HS-5 (cell line): Measurements from ENCODE around the gene TSPAN10.
"Not testable (repeated sequence)": the region's sequence is repeated elsewhere in the genome, so short reads cannot be mapped to it uniquely, and the experiment has no call there.

Source experiments
- DNase-seq: peaks from one replicate; pipeline ENCODE4 v3.0.0-alpha.2; 2012; ENCODE audit warnings: low read depth

Gene TSPAN10

DNA sequence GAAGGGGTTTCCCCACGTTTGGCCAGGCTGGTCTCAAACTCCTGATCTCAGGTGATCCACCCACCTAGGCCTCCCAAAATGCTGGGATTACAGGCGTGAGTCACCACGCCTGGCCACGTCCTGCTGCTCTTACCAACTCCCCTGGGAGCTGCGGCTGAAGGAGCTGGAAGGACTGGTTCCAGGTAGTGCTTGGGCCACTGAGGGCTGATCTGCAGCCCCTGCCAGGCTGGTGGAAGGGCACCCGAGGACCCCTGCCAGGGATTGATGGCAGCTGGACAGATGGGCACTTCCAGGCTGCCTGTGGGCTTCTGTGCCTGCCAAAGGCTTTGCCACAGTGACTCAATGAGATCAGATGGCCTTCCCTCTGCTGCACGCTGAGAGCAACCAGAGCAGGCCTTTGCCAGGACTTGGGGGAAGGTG lies 27.1 kb downstream of the TSPAN10 start:
- DNase-seq, result no peak

DNA sequence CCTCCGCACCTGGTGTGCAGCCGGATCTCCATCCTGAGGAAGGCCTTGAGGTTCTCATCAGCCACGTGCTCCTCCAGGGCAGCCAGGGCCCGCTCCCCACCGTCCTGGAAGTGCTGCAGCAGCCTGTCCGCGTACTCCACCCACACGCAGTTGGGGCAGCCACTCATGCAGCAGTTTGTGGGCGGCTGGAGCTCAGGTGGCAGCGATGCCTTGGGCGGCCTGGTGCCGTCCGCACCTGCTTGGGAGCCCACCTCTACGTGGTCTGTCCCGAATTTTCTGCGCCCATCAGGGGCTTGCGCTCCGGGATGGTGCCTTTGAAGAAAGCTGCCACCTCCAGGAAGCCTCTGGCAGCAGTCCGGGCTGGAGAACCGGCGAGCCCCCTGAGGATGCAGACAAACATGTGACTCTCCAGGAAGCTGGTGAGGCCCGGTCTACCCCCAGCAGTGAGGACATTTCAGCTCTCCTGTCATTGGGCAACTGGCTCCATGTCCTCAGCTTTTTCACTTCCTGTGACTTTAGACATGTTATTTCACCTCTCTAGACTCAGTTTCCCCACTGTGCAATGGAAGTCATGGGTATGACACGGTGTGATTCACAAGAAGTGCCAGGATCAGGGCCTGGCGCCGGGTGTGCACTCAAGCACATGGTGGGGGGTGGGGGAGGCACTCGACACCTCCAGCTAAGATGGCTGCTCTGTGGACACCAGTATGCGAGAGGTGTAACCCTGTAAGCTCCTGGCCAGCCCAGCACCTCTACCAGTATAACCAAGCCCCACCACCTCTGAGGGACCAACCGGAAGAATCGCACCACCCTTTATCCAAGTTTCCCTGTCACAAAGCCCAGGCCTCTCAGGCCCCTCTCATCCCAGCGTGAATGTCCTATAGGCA lies 28.5 kb downstream of the TSPAN10 start:
- DNase-seq, result no peak

DNA sequence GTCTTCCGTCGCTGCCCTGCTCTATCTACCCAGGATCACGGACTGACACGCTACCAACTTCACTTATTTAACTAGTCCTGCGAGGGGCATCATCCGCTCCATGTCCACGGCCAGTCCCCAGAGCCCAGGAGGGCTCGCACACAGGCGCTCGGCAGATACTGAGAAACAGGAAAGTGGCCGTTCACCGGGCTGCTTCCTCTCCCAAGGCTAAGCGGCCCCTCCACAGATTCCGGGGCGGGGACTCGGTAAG lies 29.0 kb downstream of the TSPAN10 start:
- DNase-seq, result no peak

- peak; percentile 76 for DNase-seq
Observed at GRCh38 chr17:81666342-81667191, 29.6 kb downstream of the TSPAN10 start, which contains the start of the genes CCDC137 and OXLD1. Gene CCDC137 (plus strand): TSS chr17:81666737. CDS start chr17:81666767, 30 bp downstream. Gene OXLD1 (minus strand): TSS chr17:81666605. CDS start chr17:81666577, 28 bp downstream.

DNA sequence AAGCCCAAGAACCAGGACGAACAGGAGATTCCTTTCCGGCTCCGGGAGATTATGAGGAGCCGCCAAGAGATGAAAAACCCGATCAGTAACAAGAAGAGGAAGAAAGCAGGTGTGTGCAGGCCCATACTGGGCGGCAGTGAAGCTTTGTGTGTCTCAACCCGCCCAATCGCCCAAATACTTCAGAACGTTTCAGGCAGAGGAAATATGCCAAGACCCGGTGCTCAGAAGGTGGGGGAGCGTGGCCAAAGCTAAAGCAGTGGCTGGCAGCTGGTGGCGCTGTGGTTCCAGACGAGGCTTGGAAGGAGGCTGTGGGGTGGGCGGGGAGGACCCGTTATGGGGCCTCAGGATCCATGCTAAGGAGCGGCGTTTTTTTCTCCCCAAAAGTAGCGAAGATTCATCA lies 30.8 kb downstream of the TSPAN10 start:
- no peak for DNase-seq

- no peak for DNase-seq
Observed at GRCh38 chr17:81672504-81672903, 35.5 kb downstream of the TSPAN10 start.

- DNase-seq, result no peak
Observed at GRCh38 chr17:81672954-81673353, 36.0 kb downstream of the TSPAN10 start.

GRCh38 chr17:81673561-81674258 lies 36.7 kb downstream of the TSPAN10 start:
- DNase-seq, result no peak

DNA sequence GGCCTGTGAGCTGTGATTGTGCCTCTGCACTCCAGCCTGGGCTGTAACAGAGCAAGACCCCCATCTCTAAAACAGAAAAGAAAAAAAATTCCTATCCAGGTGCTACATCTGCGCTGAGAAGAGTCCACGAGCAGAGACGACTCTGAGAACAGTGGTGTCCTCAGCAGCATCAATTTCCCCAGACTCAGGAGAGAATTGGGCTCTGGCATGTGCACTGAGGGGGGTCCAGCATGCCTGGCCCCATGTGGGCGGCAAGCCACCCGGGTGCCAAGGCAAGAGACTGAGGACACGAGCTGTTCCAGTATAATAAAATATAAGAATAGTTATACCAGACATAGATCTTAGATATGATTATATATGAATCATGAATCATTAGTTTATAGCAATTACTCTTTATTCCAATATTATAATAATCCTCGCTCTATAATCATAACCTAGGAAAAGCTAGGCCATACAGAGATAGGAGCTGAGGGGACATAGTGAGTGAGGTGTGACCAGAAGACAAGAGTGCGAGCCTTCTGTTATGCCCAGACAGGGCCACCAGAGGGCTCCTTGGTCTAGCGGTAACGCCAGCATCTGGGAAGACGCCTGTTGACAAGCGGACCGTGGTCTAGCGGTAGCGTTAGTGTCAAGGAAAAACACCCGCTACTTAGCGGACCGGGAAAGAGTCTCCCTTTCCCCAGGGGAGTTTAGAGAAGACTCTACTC lies 38.7 kb downstream of the TSPAN10 start:
- not testable (repeated sequence) for DNase-seq

DNA sequence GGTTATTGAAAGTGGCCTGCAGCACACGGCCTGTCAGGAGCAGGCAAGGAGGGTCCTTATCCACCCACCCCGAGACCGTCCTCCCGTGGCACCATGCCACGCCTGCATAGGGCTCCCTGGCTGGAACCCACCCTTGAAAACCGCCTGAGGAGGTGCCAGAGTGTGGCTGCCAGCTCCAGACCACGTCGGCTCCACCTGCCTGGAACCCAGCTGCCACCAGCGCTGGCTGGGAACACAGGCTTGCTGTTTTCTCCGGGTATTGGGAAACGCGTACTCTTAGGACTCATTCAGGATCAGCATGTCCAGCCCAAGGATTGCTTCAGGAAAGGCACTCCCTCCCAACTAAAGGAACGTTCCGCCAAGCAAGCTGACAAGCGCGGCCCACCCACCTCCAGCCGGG lies 39.9 kb downstream of the TSPAN10 start:
- DNase-seq, result no peak

GRCh38 chr17:81680150-81680549 lies 43.2 kb downstream of the TSPAN10 start:
- no peak for DNase-seq

- DNase-seq, result no peak
Observed at GRCh38 chr17:81681672-81682071, 44.7 kb downstream of the TSPAN10 start.

DNA sequence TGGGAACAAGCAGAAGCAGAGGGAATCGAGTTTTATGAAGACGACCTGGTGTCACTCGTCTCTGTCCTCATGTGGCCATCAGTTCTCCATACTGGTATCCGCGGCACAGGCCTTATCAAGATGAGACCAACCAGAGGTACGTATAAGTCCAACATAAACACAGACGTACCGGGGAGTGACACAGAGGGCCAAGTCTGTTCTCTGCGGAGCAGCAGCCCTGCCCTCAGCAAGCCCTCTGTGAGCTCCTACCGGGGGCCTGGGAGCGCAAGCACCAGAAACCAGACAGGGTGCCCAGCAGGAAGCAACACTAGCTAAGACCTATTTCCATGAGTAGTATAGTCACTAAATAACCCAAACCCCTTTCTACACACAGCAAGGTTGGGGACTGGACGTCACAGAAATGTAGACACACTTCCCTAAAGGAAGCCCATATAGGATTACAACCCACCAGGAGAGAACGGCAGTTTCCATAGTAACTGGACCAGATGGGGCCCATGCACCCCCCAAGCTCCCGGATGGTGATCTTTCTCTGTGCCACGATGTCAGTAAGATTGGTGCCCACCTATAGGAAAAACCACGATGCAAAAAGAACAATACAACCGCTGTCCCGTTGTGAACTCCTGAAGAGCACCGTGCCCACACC lies 45.7 kb downstream of the TSPAN10 start:
- DNase-seq, result no peak

DNA sequence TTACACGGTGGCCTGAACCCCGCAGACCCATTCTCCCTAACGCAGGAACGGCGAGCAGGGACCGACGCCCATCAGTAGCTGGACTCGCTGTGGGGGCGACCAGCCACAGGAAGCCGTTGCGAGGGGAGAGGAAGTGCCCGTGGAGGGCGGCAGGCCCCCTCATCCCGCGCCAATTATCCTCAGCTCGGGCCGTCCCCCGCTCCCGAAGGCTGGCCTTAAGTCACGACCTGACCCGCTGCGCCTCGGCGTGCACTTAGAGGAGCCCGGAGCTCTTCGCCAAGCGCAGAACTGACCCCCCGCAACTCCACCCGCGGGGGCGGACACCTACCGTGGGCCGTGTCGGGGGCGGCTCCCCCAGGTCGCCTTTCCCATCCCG lies 46.2 kb downstream of the TSPAN10 start:
- no peak for DNase-seq

DNA sequence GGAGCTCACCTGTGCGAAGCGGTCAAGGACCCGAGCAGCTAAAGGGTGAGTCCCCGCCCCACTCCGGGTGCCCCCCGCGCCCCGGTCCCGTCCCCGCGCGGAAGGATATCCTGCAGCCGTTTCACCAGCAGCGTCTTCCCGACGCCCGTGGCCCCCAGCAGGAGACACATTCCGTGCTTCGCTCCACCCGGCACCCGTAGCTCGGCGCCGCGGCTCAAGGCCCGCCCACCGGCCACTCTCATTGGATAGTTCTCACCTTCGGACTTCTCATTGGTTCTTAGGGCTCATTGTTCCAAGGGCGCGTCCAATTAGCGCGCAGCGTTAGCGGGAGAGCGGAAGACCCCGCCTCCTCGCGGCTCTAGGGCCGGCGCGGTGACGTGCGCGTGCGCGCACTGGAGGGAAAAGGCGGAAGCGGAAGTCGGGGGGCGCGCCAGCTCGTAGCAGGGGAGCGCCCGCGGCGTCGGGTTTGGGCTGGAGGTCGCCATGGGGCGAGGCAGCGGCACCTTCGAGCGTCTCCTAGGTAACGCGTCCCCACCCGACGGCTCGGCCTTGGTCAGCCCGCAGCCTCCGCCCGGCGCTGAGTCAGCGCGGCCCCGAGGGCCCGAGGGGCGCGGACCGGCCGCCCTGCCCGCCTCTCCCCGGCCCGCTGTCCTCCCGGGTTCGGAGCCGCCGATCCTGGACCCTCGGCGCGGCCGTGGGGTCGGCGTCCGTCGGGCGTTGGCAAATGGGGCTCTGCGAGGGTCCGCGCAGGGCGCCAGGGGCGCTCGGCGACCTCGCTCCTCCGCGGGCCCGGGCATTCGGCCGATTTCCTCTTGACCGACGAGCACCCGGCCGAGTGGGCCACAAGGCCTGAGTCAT lies 46.8 kb downstream of the TSPAN10 start, which contains the start of the genes ARL16 and HGS:
ARL16 (minus strand) TSS at position 214 of the 858 bp plus-strand sequence; CDS start at position 170, 44 bp downstream.
HGS (plus strand) TSS at position 428 of the 858 bp plus-strand sequence; CDS start at position 484, 56 bp downstream.
- peak; percentile 99 for DNase-seq

- peak; percentile 63 for DNase-seq
Observed at GRCh38 chr17:81684442-81684911, 47.5 kb downstream of the TSPAN10 start.

- DNase-seq, result peak; percentile 69
Observed at GRCh38 chr17:81685108-81685507, 48.1 kb downstream of the TSPAN10 start.

DNA sequence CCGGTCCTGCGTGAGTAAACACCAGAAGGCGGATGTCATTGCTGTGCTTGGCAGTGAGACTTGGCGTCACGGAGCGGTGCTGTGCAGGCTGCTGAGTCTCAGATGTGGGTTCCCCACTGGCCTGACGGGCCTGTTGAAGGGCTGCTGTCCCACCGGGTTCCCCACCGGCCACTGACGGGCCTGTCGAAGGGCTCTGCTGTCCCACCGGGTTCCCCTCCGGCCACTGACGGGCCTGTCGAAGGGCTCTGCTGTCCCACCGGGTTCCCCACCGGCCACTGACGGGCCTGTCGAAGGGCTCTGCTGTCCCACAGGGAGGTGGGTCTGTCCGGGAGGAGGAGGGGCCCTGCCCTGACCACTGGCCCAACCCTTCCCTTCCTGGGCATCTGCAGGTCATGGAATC lies 49.6 kb downstream of the TSPAN10 start:
- DNase-seq, result no peak

- DNase-seq, result no peak
Observed at GRCh38 chr17:81687770-81688541, 51.0 kb downstream of the TSPAN10 start.
